ENCODE measurements around the gene EIF4B. TPM values are rescaled to one million over a fixed set of nuclear protein-coding genes. Genes with fewer than 3 reads are reported as not detected.

The EIF4B gene
- polyA plus RNA-seq, 1 experiment = 296 TPM

GRCh38 chr12:52992699-52993557, 13.3 kb upstream of the EIF4B start:
- no peaks in the 10 kb centered on the region for H3K27me3 ChIP-seq (ENCODE audit: control insufficient read depth, insufficient read depth, low read length)
- H3K4me3 ChIP-seq (ENCODE audit: low read depth, low read length) = no peak overlapping the region
- TF ChIP-seq CTCF (IDR thresholded peaks at IDR 0.05; ENCODE audit: insufficient read depth, low read depth, low read length) = no peak
- DNase-seq (ENCODE audit: low read depth) = no peak
- POLR2A ChIA-PET = interaction anchor here (0.6 kb wide), 1 partner anchor 9 kb away, joined by 4 read pairs; no protein-coding TSS in a partner anchor
- CTCF ChIA-PET = interaction anchor here (0.6 to 5.4 kb wide), 5 partner anchors 9 to 412 kb away, joined by 3 to 42 read pairs (median 24); no protein-coding TSS in a partner anchor
- H3K36me3 ChIP-seq (ENCODE audit: control insufficient read depth, insufficient read depth, low read length) = no peaks in the 10 kb centered on the region

GRCh38 chr12:52993558-52993869, 12.7 kb upstream of the EIF4B start:
- no peak for TF ChIP-seq CTCF (IDR thresholded peaks at IDR 0.05; ENCODE audit: insufficient read depth, low read depth, low read length)
- CTCF ChIA-PET = interaction anchor here (1.2 to 5.4 kb wide), 4 partner anchors 10 to 114 kb away, joined by 7 to 42 read pairs (median 25); no protein-coding TSS in a partner anchor
- Histone ChIP-seq H3K4me3 (ENCODE audit: low read depth, low read length) (no peak overlapping the region), H3K36me3 (ENCODE audit: control insufficient read depth, insufficient read depth, low read length) (no peaks in the 10 kb centered on the region), H3K27me3 (ENCODE audit: control insufficient read depth, insufficient read depth, low read length) (no peaks in the 10 kb centered on the region)
- POLR2A ChIA-PET = no interaction called here
- no peak for DNase-seq (ENCODE audit: low read depth)

- POLR2A ChIA-PET = no interaction called here
- no peaks in the 10 kb centered on the region; the same call in 1 of the 2 replicates for H3K36me3 ChIP-seq (ENCODE audit: control insufficient read depth, insufficient read depth, low read length)
- CTCF ChIA-PET = interaction anchor here (0.7 kb wide), 1 partner anchor 23 kb away, joined by 3 read pairs; no protein-coding TSS in a partner anchor
- no peak for TF ChIP-seq CTCF (IDR thresholded peaks at IDR 0.05; ENCODE audit: insufficient read depth, low read depth, low read length)
- no peak overlapping the region for H3K4me3 ChIP-seq (ENCODE audit: low read depth, low read length)
- no peak for DNase-seq (ENCODE audit: low read depth)
- H3K27me3 ChIP-seq (ENCODE audit: control insufficient read depth, insufficient read depth, low read length) = no peaks in the 10 kb centered on the region
These were observed 2.1 kb upstream of the EIF4B start for GRCh38 chr12:53004178-53004577.

- no peak overlapping the region; the same call in 1 of the 2 replicates for H3K4me3 ChIP-seq (ENCODE audit: low read depth, low read length)
- no peak for DNase-seq (ENCODE audit: low read depth)
- ChIA-PET CTCF (interaction anchor here (0.7 to 1.9 kb wide), 2 partner anchors 24 to 120 kb away, joined by 3 to 11 read pairs; no protein-coding TSS in a partner anchor), POLR2A (no interaction called here)
- TF ChIP-seq CTCF (IDR thresholded peaks at IDR 0.05; ENCODE audit: insufficient read depth, low read depth, low read length) = no peak
- H3K27me3 ChIP-seq (ENCODE audit: control insufficient read depth, insufficient read depth, low read length) = no peaks in the 10 kb centered on the region
- no peaks in the 10 kb centered on the region; the same call in 1 of the 2 replicates for H3K36me3 ChIP-seq (ENCODE audit: control insufficient read depth, insufficient read depth, low read length)
These were observed 1.7 kb upstream of the EIF4B start for GRCh38 chr12:53004582-53004981.

GRCh38 chr12:53005215-53005985, 856 bp upstream of the EIF4B start:
- no peak for TF ChIP-seq CTCF (IDR thresholded peaks at IDR 0.05; ENCODE audit: insufficient read depth, low read depth, low read length)
- Histone ChIP-seq H3K36me3 (ENCODE audit: control insufficient read depth, insufficient read depth, low read length) (no peaks in the 10 kb centered on the region; the same call in 1 of the 2 replicates), H3K4me3 (ENCODE audit: low read depth, low read length) (peak overlapping the region; percentile 99), H3K27me3 (ENCODE audit: control insufficient read depth, insufficient read depth, low read length) (no peaks in the 10 kb centered on the region)
- no peak for DNase-seq (ENCODE audit: low read depth)
- CTCF ChIA-PET = interaction anchor here (1.2 to 1.9 kb wide), 2 partner anchors 42 to 121 kb away, joined by 4 to 11 read pairs; no protein-coding TSS in a partner anchor
- POLR2A ChIA-PET = interaction anchor here (0.6 to 1.0 kb wide), 3 partner anchors 42 to 784 kb away, joined by 3 to 17 read pairs (median 3); no protein-coding TSS in a partner anchor

Measured in BJ (cell line).